CD14-positive monocyte (primary cell): Measurements from ENCODE around the gene FBN2. TPM values are rescaled to one million over a fixed set of nuclear protein-coding genes. Genes with fewer than 3 reads are reported as not detected.
A peak's percentile ranks its signal among the peaks of the same experiment; 100 is the strongest.

Experiments used
- DNase-seq, 3 donors: peaks; one replicate each; pipeline ENCODE4 v3.0.0-alpha.2; 2011 to 2022
- H2AFZ ChIP-seq: 2 replicates; pipeline ENCODE4 v1.6.0; 2012; ENCODE audit warnings: mild to moderate bottlenecking, low read depth, low read length, inconsistent platforms; ENCODE audit not compliant: insufficient read depth, poor library complexity, severe bottlenecking
- H3K27ac ChIP-seq, 2 donors: 1 replicate in 1 of 2; 2 replicates in 1 of 2; pipeline ENCODE4 v1.5.1; 2012 to 2013; ENCODE audit warnings: low read length in 2 of 2, control low read depth in 1 of 2, inconsistent platforms in 1 of 2, low read depth in 1 of 2, mild to moderate bottlenecking in 1 of 2
- H3K27me3 ChIP-seq, 2 donors: one replicate each; pipeline versions ENCODE4 v1.6.0 to v1.6.1; 2011 to 2013; ENCODE audit warnings: low read length in 2 of 2; ENCODE audit not compliant: control insufficient read depth in 2 of 2, insufficient read depth in 2 of 2
- H3K36me3 ChIP-seq, 2 donors: replicated peaks in 1 of 2; 1 replicate in 1 of 2; 2 replicates in 1 of 2; pipeline versions ENCODE4 v1.5.1 to v1.6.1; 2012 to 2013; ENCODE audit warnings: low read length in 2 of 2, control low read depth in 1 of 2, inconsistent platforms in 1 of 2, mild to moderate bottlenecking in 1 of 2; ENCODE audit not compliant: insufficient read depth in 2 of 2, control insufficient read depth in 1 of 2
- H3K4me1 ChIP-seq, 2 donors: 1 replicate in 1 of 2; 2 replicates in 1 of 2; pipeline versions ENCODE4 v1.5.1 to v1.6.1; 2012 to 2013; ENCODE audit warnings: low read length in 2 of 2, control low read depth in 1 of 2, inconsistent platforms in 1 of 2, mild to moderate bottlenecking in 1 of 2, moderate library complexity in 1 of 2; ENCODE audit not compliant: insufficient read depth in 2 of 2, control insufficient read depth in 1 of 2
- H3K4me2 ChIP-seq: replicated peaks from 2 replicates; pipeline ENCODE3; 2012; ENCODE audit warnings: low read length, moderate library complexity, mild to moderate bottlenecking; ENCODE audit not compliant: poor library complexity, severe bottlenecking; ENCODE audit errors: extremely low read depth
- H3K4me3 ChIP-seq, 3 experiments: fragments of 200-600 bp in 1 of 3; sonication (generic) in 1 of 3; replicated peaks in 1 of 3; 1 replicate in 2 of 3; 2 replicates in 1 of 3; pipeline ENCODE4 v1.5.1; 2011 to 2013; ENCODE audit warnings: low read length in 3 of 3, mild to moderate bottlenecking in 3 of 3, control low read depth in 2 of 3, low read depth in 2 of 3, inconsistent platforms in 1 of 3, moderate library complexity in 1 of 3
- H3K79me2 ChIP-seq: 2 replicates; pipeline ENCODE4 v1.6.0; 2012; ENCODE audit warnings: mild to moderate bottlenecking, control low read depth, inconsistent platforms, low read length, moderate library complexity; ENCODE audit not compliant: insufficient read depth
- H3K9ac ChIP-seq: 2 replicates; pipeline ENCODE4 v1.6.0; 2017; ENCODE audit warnings: low read length, mild to moderate bottlenecking; ENCODE audit not compliant: insufficient read depth, poor library complexity, severe bottlenecking
- H3K9me3 ChIP-seq, 2 donors: replicated peaks in 1 of 2; 1 replicate in 1 of 2; 2 replicates in 1 of 2; pipeline versions ENCODE4 v1.5.1 to v1.6.1; 2012 to 2013; ENCODE audit warnings: low read length in 2 of 2, control low read depth in 1 of 2; ENCODE audit not compliant: control insufficient read depth in 1 of 2, insufficient read depth in 1 of 2
- H4K20me1 ChIP-seq: 2 replicates; pipeline ENCODE4 v1.6.0; 2012; ENCODE audit warnings: mild to moderate bottlenecking, low read length, control low read depth, moderate library complexity; ENCODE audit not compliant: insufficient read depth
- H3K27ac Mint-ChIP-seq, 7 donors: one replicate each; pipeline ENCODE4 v1.8.0; 2020; ENCODE audit warnings: mild to moderate bottlenecking in 7 of 7, mixed read lengths in 7 of 7, moderate library complexity in 6 of 7, inconsistent platforms in 2 of 7
- H3K27me3 Mint-ChIP-seq, 3 donors: one replicate each; pipeline ENCODE4 v1.8.0; 2021 to 2022; ENCODE audit warnings: low read depth in 3 of 3, mild to moderate bottlenecking in 3 of 3, mixed read lengths in 3 of 3, moderate library complexity in 3 of 3, inconsistent platforms in 1 of 3
- H3K36me3 Mint-ChIP-seq, 2 donors: one replicate each; pipeline ENCODE4 v1.8.0; 2020; ENCODE audit warnings: mixed read lengths in 2 of 2, inconsistent platforms in 1 of 2, mild to moderate bottlenecking in 1 of 2
- H3K4me1 Mint-ChIP-seq: one replicate; pipeline ENCODE4 v1.8.0; 2020; ENCODE audit warnings: mild to moderate bottlenecking, mixed read lengths
- H3K4me3 Mint-ChIP-seq, 2 donors: one replicate each; pipeline ENCODE4 v1.8.0; 2020; ENCODE audit warnings: mild to moderate bottlenecking in 2 of 2, mixed read lengths in 2 of 2, moderate library complexity in 1 of 2
- H3K9me3 Mint-ChIP-seq, 7 donors: one replicate each; pipeline ENCODE4 v1.8.0; 2020 to 2022; ENCODE audit warnings: mixed read lengths in 7 of 7, mild to moderate bottlenecking in 6 of 7, moderate library complexity in 6 of 7, inconsistent platforms in 2 of 7
- CTCF ChIP-seq: fragments of 200-600 bp; IDR thresholded peaks from one replicate; pipeline ENCODE4 v1.8.0; 2022; ENCODE audit warnings: antibody characterized with exemption, mild to moderate bottlenecking
- WGBS: methylation state at CpG from one replicate; pipeline ENCODE4 v1.1.5; 2013; ENCODE audit warnings: missing lambda C conversion rate; ENCODE audit not compliant: insufficient coverage; 5-methylcytosine and 5-hydroxymethylcytosine counted together
- intact Hi-C, 2 donors: fragments of 100-400 bp; cut with micrococcal nuclease; formaldehyde crosslinking; loops; one replicate each; pipeline versions ENCODE4 v1.15.0 to v1.15.1; 2023
- polyA plus RNA-seq, 3 donors: library from polyadenylated mRNA; depleted of rRNA in 1 of 3; unstranded in 2 of 3; stranded (reverse) in 1 of 3; fragments of 300-500 nt in 2 of 3; fragments of >200 nt in 1 of 3; fragmentation: Illumina TruSeq in 2 of 3; gene quantifications; 1 replicate in 2 of 3; 2 replicates in 1 of 3; pipeline ENCODE4 v1.2.3, GENCODE V29; 2012 to 2021

The FBN2 gene
- polyA plus RNA-seq, 3 donors = 0.85 to 19.3 (median 4.2) TPM

GRCh38 chr5:128263357-128263756 is 274.7 kb downstream of the FBN2 start:
- no peak overlapping the region for H3K4me2 ChIP-seq
- no peak overlapping the region for H3K27ac ChIP-seq
- peaks cover 0 to under 1% (median 0%) of the 10 kb centered on the region in 3 donors for H3K27me3 Mint-ChIP-seq
- H3K4me1 Mint-ChIP-seq = no peaks in the 10 kb centered on the region
- no peaks in the 10 kb centered on the region for H3K4me1 ChIP-seq
- H4K20me1 ChIP-seq = no peaks in the 10 kb centered on the region
- peaks cover 0 to 4% (median 3%) of the 10 kb centered on the region in 7 donors for H3K9me3 Mint-ChIP-seq
- no peak overlapping the region for H3K4me3 Mint-ChIP-seq
- H3K27me3 ChIP-seq = no peaks in the 10 kb centered on the region
- no peak overlapping the region for H3K4me3 ChIP-seq
- peaks cover 45 to 93% of the 10 kb centered on the region in 2 donors for H3K36me3 ChIP-seq
- no peak overlapping the region for H3K9ac ChIP-seq
- H3K9me3 ChIP-seq = no peaks in the 10 kb centered on the region
- H3K36me3 Mint-ChIP-seq = peaks cover 69 to 71% of the 10 kb centered on the region in 2 donors
- intact Hi-C loops = no loop called here
- no peak for TF ChIP-seq CTCF
- no peak overlapping the region for H2AFZ ChIP-seq
- no peak overlapping the region for H3K27ac Mint-ChIP-seq
- no peaks in the 10 kb centered on the region for H3K79me2 ChIP-seq
- WGBS = 97% methylated on average over 9 of the region's 12 CpGs
- no peak for DNase-seq

DNA sequence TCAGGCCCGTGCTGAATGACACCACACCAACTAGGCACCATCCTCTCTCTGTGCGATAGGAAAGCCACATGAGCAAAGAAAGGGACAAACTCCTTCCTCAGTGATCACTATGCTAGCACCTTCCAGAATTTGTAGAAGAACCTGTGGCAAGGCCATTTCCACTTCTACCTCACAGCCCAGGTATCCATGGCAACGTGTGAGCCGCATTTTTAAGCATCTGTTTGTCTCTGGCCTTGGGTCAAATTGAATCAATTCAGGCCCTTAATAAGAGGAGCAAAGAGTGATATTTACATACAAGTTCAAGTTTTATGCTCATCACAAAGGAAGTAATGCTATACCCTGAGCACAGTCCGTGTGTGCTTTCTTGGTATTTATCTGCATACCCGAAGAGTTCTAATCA is 275.1 kb downstream of the FBN2 start:
- Mint-ChIP-seq H3K9me3 (peaks cover 0 to 4% (median 2%) of the 10 kb centered on the region in 7 donors), H3K27ac (peak overlapping the region in 1 of 7 donors; percentile 36), H3K36me3 (peaks cover 69 to 71% of the 10 kb centered on the region in 2 donors), H3K27me3 (no peaks in the 10 kb centered on the region), H3K4me1 (no peaks in the 10 kb centered on the region), H3K4me3 (no peak overlapping the region)
- H3K79me2 ChIP-seq = no peaks in the 10 kb centered on the region
- H3K4me3 ChIP-seq = no peak overlapping the region
- no peaks in the 10 kb centered on the region for H3K9me3 ChIP-seq
- H3K4me1 ChIP-seq = no peaks in the 10 kb centered on the region
- H3K36me3 ChIP-seq = peaks cover 45 to 93% of the 10 kb centered on the region in 2 donors
- H3K9ac ChIP-seq = no peak overlapping the region
- no peak for TF ChIP-seq CTCF
- H3K27me3 ChIP-seq = no peaks in the 10 kb centered on the region
- H3K27ac ChIP-seq = no peak overlapping the region
- 100% methylated on average over 4 of the region's 6 CpGs for WGBS
- intact Hi-C loops = no loop called here
- H2AFZ ChIP-seq = no peak overlapping the region
- DNase-seq = no peak
- H4K20me1 ChIP-seq = no peaks in the 10 kb centered on the region
- no peak overlapping the region for H3K4me2 ChIP-seq
